HepG2 (cell line): Measurements from ENCODE around the gene AARSD1. TPM values are rescaled to one million over a fixed set of nuclear protein-coding genes. Genes with fewer than 3 reads are reported as not detected.
A peak's percentile ranks its signal among the peaks of the same experiment; 100 is the strongest.

Experiments used
- KAT7 ChIP-seq: IDR thresholded peaks from 2 replicates; pipeline ENCODE4 v1.6.1; 2018; ENCODE audit warnings: borderline replicate concordance, missing compliant biosample characterization
- POGZ ChIP-seq: sonication (generic); formaldehyde crosslinking; IDR thresholded peaks from 2 replicates; pipeline ENCODE4 v1.4.0; 2020; ENCODE audit warnings: mild to moderate bottlenecking, missing genetic modification reagents
- SIN3A ChIP-seq: IDR thresholded peaks from 2 replicates; pipeline ENCODE4 v1.6.1; 2011; ENCODE audit warnings: low read depth, mild to moderate bottlenecking, control low read depth, low read length, borderline replicate concordance
- ZNF224 ChIP-seq: sonication (generic); formaldehyde crosslinking; IDR thresholded peaks from 2 replicates; pipeline ENCODE4 v1.5.0; 2020; ENCODE audit warnings: mild to moderate bottlenecking, missing genetic modification reagents
- ZNF83 ChIP-seq: sonication (generic); formaldehyde crosslinking; IDR thresholded peaks from 2 replicates; pipeline ENCODE4 v1.4.0; 2020; ENCODE audit warnings: missing genetic modification reagents, mild to moderate bottlenecking, borderline replicate concordance
- polyA plus RNA-seq, 8 experiments: library from polyadenylated mRNA; depleted of rRNA in 3 of 8; stranded (reverse) in 7 of 8; unstranded in 1 of 8; fragments of >200 nt; fragmentation: Illumina TruSeq in 4 of 8; extraction: Trizol in 4 of 8; gene quantifications; 2 replicates each; pipeline versions ENCODE4 v1.2.1 to v1.2.3, GENCODE V29; 2011 to 2016; ENCODE audit warnings: low read depth in 4 of 8, missing spikeins in 1 of 8, mixed read lengths in 1 of 8; ENCODE audit not compliant: insufficient read depth in 1 of 8
- total RNA-seq, 5 experiments: library from RNA; depleted of rRNA; stranded (reverse); fragments of >200 nt; fragmentation: Illumina TruSeq; extraction: Trizol; gene quantifications; 2 replicates each; pipeline ENCODE4 v1.2.3, GENCODE V29; 2016; ENCODE audit warnings: low read depth in 1 of 5
- TF ChIP-seq, protein P1 (sequence below): sonication (generic); formaldehyde crosslinking; IDR thresholded peaks from 2 replicates; pipeline ENCODE4 v1.5.1; 2020; ENCODE audit warnings: missing genetic modification reagents, mild to moderate bottlenecking, borderline replicate concordance
- TF ChIP-seq, protein P2 (sequence below): sonication (generic); formaldehyde crosslinking; IDR thresholded peaks from 2 replicates; pipeline ENCODE4 v1.8.0; 2022; ENCODE audit warnings: mild to moderate bottlenecking, missing genetic modification reagents, moderate library complexity
- TF ChIP-seq, protein P3 (sequence below): sonication (generic); formaldehyde crosslinking; IDR thresholded peaks from 2 replicates; pipeline ENCODE4 v1.9.0; 2021; ENCODE audit warnings: missing genetic modification reagents, mild to moderate bottlenecking, borderline replicate concordance
- TF ChIP-seq, protein P4 (sequence below): sonication (generic); formaldehyde crosslinking; IDR thresholded peaks from 2 replicates; pipeline ENCODE4 v1.5.1; 2020; ENCODE audit warnings: mild to moderate bottlenecking, moderate library complexity, missing genetic modification reagents
- TF ChIP-seq, protein P5 (sequence below): sonication (generic); formaldehyde crosslinking; conservative IDR thresholded peaks from 2 replicates; pipeline ENCODE4 v1.8.0; 2022; ENCODE audit warnings: low read depth, missing genetic modification reagents
- TF ChIP-seq, protein P6 (sequence below): sonication (generic); formaldehyde crosslinking; IDR thresholded peaks from 2 replicates; pipeline ENCODE4 v1.5.0; 2020; ENCODE audit warnings: missing genetic modification reagents
- TF ChIP-seq, protein P7 (sequence below): sonication (generic); formaldehyde crosslinking; IDR thresholded peaks from 2 replicates; pipeline ENCODE4 v1.8.0; 2022; ENCODE audit warnings: missing genetic modification reagents, mild to moderate bottlenecking, borderline replicate concordance

Gene AARSD1
- total and polyA plus RNA-seq, 2 of the 13 experiments (the other 11 are each of a cell fraction or from before 2014, with no cell fraction given): 24.7 to 29.3 TPM

DNA sequence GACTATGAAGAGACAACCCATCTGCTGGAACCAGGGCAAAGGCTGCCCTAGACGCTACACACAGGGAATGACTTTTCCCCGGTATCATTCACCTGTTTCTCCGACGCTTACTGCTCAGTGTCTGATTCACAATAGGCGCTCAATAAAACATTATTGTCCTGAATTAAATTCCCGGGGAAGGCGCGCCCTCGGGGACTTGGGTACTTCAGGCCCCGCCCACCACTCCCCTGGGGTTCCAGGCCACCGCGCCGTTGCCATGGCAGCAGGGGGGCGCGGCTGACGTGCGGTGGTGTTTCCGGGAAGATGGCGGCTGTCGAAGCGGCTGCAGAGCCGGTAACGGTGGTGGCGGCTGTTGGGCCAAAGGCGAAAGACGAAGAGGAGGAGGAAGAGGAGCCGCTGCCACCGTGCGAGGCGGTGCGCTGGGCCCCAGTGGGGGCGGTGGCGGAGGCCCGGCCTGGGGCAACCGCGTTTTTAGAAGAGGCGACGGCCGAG is 16.1 kb upstream of the AARSD1 start, which contains the start of gene RUNDC1 (continued):
- TF ChIP-seq, protein P1, sequence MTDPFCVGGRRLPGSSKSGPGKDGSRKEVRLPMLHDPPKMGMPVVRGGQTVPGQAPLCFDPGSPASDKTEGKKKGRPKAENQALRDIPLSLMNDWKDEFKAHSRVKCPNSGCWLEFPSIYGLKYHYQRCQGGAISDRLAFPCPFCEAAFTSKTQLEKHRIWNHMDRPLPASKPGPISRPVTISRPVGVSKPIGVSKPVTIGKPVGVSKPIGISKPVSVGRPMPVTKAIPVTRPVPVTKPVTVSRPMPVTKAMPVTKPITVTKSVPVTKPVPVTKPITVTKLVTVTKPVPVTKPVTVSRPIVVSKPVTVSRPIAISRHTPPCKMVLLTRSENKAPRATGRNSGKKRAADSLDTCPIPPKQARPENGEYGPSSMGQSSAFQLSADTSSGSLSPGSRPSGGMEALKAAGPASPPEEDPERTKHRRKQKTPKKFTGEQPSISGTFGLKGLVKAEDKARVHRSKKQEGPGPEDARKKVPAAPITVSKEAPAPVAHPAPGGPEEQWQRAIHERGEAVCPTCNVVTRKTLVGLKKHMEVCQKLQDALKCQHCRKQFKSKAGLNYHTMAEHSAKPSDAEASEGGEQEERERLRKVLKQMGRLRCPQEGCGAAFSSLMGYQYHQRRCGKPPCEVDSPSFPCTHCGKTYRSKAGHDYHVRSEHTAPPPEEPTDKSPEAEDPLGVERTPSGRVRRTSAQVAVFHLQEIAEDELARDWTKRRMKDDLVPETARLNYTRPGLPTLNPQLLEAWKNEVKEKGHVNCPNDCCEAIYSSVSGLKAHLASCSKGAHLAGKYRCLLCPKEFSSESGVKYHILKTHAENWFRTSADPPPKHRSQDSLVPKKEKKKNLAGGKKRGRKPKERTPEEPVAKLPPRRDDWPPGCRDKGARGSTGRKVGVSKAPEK (CRISPR knock-in tag): no peak
- TF ChIP-seq, protein P2, sequence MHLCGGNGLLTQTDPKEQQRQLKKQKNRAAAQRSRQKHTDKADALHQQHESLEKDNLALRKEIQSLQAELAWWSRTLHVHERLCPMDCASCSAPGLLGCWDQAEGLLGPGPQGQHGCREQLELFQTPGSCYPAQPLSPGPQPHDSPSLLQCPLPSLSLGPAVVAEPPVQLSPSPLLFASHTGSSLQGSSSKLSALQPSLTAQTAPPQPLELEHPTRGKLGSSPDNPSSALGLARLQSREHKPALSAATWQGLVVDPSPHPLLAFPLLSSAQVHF (CRISPR knock-in tag): no peak
- TF ChIP-seq SIN3A (peak; percentile 98), ZNF224 (CRISPR knock-in tag) (no peak), POGZ (CRISPR knock-in tag) (no peak), KAT7 (CRISPR knock-in tag) (peak; percentile 56), ZNF83 (no peak)
- TF ChIP-seq, protein P3, sequence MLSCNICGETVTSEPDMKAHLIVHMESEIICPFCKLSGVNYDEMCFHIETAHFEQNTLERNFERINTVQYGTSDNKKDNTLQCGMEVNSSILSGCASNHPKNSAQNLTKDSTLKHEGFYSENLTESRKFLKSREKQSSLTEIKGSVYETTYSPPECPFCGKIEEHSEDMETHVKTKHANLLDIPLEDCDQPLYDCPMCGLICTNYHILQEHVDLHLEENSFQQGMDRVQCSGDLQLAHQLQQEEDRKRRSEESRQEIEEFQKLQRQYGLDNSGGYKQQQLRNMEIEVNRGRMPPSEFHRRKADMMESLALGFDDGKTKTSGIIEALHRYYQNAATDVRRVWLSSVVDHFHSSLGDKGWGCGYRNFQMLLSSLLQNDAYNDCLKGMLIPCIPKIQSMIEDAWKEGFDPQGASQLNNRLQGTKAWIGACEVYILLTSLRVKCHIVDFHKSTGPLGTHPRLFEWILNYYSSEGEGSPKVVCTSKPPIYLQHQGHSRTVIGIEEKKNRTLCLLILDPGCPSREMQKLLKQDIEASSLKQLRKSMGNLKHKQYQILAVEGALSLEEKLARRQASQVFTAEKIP (CRISPR knock-in tag): no peak
- TF ChIP-seq, protein P4, sequence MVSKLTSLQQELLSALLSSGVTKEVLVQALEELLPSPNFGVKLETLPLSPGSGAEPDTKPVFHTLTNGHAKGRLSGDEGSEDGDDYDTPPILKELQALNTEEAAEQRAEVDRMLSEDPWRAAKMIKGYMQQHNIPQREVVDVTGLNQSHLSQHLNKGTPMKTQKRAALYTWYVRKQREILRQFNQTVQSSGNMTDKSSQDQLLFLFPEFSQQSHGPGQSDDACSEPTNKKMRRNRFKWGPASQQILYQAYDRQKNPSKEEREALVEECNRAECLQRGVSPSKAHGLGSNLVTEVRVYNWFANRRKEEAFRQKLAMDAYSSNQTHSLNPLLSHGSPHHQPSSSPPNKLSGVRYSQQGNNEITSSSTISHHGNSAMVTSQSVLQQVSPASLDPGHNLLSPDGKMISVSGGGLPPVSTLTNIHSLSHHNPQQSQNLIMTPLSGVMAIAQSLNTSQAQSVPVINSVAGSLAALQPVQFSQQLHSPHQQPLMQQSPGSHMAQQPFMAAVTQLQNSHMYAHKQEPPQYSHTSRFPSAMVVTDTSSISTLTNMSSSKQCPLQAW: 0 out of 2 replicates have a peak, but pooled peaks have one; percentile 6
- TF ChIP-seq, protein P5, sequence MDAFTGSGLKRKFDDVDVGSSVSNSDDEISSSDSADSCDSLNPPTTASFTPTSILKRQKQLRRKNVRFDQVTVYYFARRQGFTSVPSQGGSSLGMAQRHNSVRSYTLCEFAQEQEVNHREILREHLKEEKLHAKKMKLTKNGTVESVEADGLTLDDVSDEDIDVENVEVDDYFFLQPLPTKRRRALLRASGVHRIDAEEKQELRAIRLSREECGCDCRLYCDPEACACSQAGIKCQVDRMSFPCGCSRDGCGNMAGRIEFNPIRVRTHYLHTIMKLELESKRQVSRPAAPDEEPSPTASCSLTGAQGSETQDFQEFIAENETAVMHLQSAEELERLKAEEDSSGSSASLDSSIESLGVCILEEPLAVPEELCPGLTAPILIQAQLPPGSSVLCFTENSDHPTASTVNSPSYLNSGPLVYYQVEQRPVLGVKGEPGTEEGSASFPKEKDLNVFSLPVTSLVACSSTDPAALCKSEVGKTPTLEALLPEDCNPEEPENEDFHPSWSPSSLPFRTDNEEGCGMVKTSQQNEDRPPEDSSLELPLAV (CRISPR knock-in tag): no peak
- TF ChIP-seq, protein P6, sequence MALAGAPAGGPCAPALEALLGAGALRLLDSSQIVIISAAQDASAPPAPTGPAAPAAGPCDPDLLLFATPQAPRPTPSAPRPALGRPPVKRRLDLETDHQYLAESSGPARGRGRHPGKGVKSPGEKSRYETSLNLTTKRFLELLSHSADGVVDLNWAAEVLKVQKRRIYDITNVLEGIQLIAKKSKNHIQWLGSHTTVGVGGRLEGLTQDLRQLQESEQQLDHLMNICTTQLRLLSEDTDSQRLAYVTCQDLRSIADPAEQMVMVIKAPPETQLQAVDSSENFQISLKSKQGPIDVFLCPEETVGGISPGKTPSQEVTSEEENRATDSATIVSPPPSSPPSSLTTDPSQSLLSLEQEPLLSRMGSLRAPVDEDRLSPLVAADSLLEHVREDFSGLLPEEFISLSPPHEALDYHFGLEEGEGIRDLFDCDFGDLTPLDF: no peak
- TF ChIP-seq, protein P7, sequence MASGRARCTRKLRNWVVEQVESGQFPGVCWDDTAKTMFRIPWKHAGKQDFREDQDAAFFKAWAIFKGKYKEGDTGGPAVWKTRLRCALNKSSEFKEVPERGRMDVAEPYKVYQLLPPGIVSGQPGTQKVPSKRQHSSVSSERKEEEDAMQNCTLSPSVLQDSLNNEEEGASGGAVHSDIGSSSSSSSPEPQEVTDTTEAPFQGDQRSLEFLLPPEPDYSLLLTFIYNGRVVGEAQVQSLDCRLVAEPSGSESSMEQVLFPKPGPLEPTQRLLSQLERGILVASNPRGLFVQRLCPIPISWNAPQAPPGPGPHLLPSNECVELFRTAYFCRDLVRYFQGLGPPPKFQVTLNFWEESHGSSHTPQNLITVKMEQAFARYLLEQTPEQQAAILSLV (CRISPR knock-in tag): no peak
